PC-9 (cell line): ENCODE results near the gene RFTN1. TPM values are rescaled to one million over a fixed set of nuclear protein-coding genes. Genes with fewer than 3 reads are reported as not detected.

ENCODE experiments used
- BruUV-seq: library from RNA; stranded (reverse); fragments of 400-500 nt; replicated peaks from 2 replicates; lab custom pipeline; 2021; lab: Mats Ljungman, UMichigan
- CTCF ChIA-PET: fragments of 300-600 bp; sonication (Branson Sonifier 250); formaldehyde crosslinking; loops from one replicate; lab custom pipeline; 2022; ENCODE audit warnings: antibody characterized with exemption; lab: Charles Lee
- POLR2A ChIA-PET: fragments of 300-600 bp; sonication (Branson Sonifier 250); formaldehyde crosslinking; loops from one replicate; lab custom pipeline; 2022; ENCODE audit warnings: antibody characterized with exemption; ENCODE audit not compliant: unreplicated experiment; lab: Charles Lee
- DNase-seq, 2 experiments: peaks; one replicate each; pipeline versions ENCODE4 v3.0.0 to v3.0.0-alpha.2; 2015 to 2022; ENCODE audit warnings: mixed read lengths in 1 of 2
- H2AFZ ChIP-seq: fragments of 200-600 bp; sonication (generic); 2 replicates; pipeline ENCODE4 v1.8.1; 2017; ENCODE audit warnings: antibody characterized with exemption
- H3F3A ChIP-seq: fragments of 200-600 bp; sonication (generic); 2 replicates; pipeline ENCODE4 v1.8.1; 2017; ENCODE audit warnings: antibody characterized with exemption, mild to moderate bottlenecking, low read depth; ENCODE audit not compliant: insufficient read depth
- H3K27ac ChIP-seq: fragments of 200-600 bp; sonication (generic); 2 replicates; pipeline ENCODE4 v1.6.1; 2016; ENCODE audit warnings: mixed run types
- H3K27me3 ChIP-seq: fragments of 200-600 bp; sonication (generic); 2 replicates; pipeline ENCODE4 v1.6.1; 2016; ENCODE audit warnings: low read depth, mixed run types; ENCODE audit not compliant: insufficient read depth
- H3K36me3 ChIP-seq: fragments of 200-600 bp; sonication (generic); 2 replicates; pipeline ENCODE4 v1.6.1; 2016; ENCODE audit warnings: low read depth, mixed run types
- H3K4me1 ChIP-seq: fragments of 200-600 bp; sonication (generic); replicated peaks from 2 replicates; pipeline ENCODE4 v1.6.1; 2016; ENCODE audit warnings: mixed run types; ENCODE audit not compliant: insufficient read depth
- H3K4me2 ChIP-seq: fragments of 200-600 bp; sonication (generic); 2 replicates; pipeline ENCODE4 v1.6.1; 2017; ENCODE audit warnings: mixed run types
- H3K4me3 ChIP-seq: fragments of 200-600 bp; sonication (generic); 2 replicates; pipeline ENCODE4 v1.6.1; 2016; ENCODE audit warnings: mixed run types
- H3K79me2 ChIP-seq: fragments of 200-600 bp; sonication (generic); 2 replicates; pipeline ENCODE4 v1.6.1; 2017; ENCODE audit warnings: low read depth, mixed run types
- H3K9me2 ChIP-seq: fragments of 200-600 bp; sonication (generic); 2 replicates; pipeline ENCODE4 v1.8.1; 2017; ENCODE audit warnings: mild to moderate bottlenecking; ENCODE audit not compliant: insufficient read depth
- H3K9me3 ChIP-seq: fragments of 200-600 bp; sonication (generic); 2 replicates; pipeline ENCODE4 v1.8.1; 2016; ENCODE audit warnings: low read depth; ENCODE audit not compliant: insufficient read depth
- H4K20me1 ChIP-seq: fragments of 200-600 bp; sonication (generic); 2 replicates; pipeline ENCODE4 v1.8.1; 2017; ENCODE audit not compliant: insufficient read depth
- EZH2 ChIP-seq: fragments of 200-600 bp; sonication (generic); IDR thresholded peaks from 2 replicates; pipeline ENCODE4 v1.8.0; 2017; ENCODE audit warnings: antibody characterized with exemption, low read depth
- intact Hi-C: fragments of 100-400 bp; cut with micrococcal nuclease; formaldehyde crosslinking; loops from one replicate; pipeline ENCODE4 v1.10.0; 2022; ENCODE audit not compliant: unreplicated experiment
- total RNA-seq: library from RNA; stranded (reverse); gene quantifications from 2 replicates; pipeline ENCODE4 v1.2.3, GENCODE V29; 2021
- TF ChIP-seq, protein P1 (sequence below): fragments of 200-600 bp; sonication (generic); conservative IDR thresholded peaks from 2 replicates; pipeline ENCODE4 v1.6.1; 2017; ENCODE audit warnings: mixed run types, antibody characterized with exemption, mild to moderate bottlenecking, moderate library complexity

Gene RFTN1
- total RNA-seq, 1 experiment from 2014 or later = 0.41 TPM

DNA sequence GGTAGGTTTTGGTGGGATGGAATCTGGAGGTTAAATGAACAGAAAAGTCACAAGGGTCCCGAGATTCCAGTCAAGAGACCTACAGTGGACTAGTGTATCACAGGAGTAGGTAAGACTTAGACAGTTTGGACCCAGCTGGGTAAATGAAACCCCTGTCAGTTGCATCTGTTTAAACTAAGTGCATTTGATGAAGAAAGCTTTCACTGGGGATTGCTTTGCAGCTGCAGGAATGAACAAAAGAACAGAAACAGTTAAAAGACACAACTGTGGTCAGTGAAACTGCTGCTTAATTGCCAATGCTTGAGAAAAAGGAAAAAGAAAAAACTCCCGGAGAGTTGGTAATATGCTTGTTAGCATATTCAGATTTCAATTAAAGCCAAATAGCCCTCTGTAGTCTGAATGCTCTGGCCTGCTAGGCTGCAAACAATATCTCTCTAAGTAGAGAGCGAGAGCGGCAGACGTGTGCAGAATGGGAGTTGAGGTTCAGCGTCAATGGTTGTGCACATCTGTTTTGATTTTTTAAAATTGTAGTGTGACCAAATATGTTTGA, 211.3 kb downstream of the RFTN1 start:
- H3K27me3 ChIP-seq = no peaks in the 10 kb centered on the region
- no peak overlapping the region for H3K4me3 ChIP-seq
- no peaks in the 10 kb centered on the region for H3K4me1 ChIP-seq
- no peak for DNase-seq
- H3K4me2 ChIP-seq = no peak overlapping the region
- H3K79me2 ChIP-seq = no peaks in the 10 kb centered on the region
- no peak for TF ChIP-seq EZH2
- TF ChIP-seq, protein P1, sequence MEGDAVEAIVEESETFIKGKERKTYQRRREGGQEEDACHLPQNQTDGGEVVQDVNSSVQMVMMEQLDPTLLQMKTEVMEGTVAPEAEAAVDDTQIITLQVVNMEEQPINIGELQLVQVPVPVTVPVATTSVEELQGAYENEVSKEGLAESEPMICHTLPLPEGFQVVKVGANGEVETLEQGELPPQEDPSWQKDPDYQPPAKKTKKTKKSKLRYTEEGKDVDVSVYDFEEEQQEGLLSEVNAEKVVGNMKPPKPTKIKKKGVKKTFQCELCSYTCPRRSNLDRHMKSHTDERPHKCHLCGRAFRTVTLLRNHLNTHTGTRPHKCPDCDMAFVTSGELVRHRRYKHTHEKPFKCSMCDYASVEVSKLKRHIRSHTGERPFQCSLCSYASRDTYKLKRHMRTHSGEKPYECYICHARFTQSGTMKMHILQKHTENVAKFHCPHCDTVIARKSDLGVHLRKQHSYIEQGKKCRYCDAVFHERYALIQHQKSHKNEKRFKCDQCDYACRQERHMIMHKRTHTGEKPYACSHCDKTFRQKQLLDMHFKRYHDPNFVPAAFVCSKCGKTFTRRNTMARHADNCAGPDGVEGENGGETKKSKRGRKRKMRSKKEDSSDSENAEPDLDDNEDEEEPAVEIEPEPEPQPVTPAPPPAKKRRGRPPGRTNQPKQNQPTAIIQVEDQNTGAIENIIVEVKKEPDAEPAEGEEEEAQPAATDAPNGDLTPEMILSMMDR = no peak
- 0 out of 2 replicates have a peak, but pooled peaks cover 2% of the 10 kb centered on the region for H4K20me1 ChIP-seq
- H3K27ac ChIP-seq = no peak overlapping the region
- no peaks in the 10 kb centered on the region for H3K9me2 ChIP-seq
- intact Hi-C loops = no loop called here
- H3K9me3 ChIP-seq = no peaks in the 10 kb centered on the region
- peaks cover 5% of the 10 kb centered on the region for H3K36me3 ChIP-seq
- BruUV-seq = no TSS peak
- ChIA-PET POLR2A (no interaction called here), CTCF (interaction anchor here (0.5 kb wide), 1 partner anchor 36 kb away, joined by 5 read pairs; no protein-coding TSS in a partner anchor)
- no peak overlapping the region for H2AFZ ChIP-seq
- H3F3A ChIP-seq = no peaks in the 10 kb centered on the region

DNA sequence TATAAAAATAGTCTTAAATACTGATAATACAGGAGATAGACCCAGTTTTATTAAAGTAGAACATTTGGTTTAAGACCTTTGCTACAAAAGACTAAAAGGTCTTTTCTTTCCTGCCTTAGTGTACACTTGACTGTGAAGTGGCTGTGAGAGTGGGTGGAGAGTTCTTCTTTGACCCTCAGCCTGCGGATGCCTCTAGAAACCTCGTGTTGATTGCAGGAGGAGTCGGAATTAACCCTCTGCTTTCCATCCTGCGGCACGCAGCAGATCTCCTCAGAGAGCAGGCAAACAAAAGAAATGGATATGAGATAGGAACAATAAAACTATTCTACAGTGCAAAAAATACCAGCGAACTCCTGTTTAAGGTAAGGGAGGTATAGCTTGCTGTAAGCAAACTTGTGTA, 212.0 kb downstream of the RFTN1 start:
- Histone ChIP-seq H3K9me2 (no peaks in the 10 kb centered on the region; the same call in 1 of the 2 replicates), H3K79me2 (no peaks in the 10 kb centered on the region), H4K20me1 (no peaks in the 10 kb centered on the region), H3K36me3 (peaks cover 11% of the 10 kb centered on the region), H3K4me2 (no peak overlapping the region), H3K27me3 (no peaks in the 10 kb centered on the region), H3K9me3 (no peaks in the 10 kb centered on the region), H3K4me3 (no peak overlapping the region), H2AFZ (no peak overlapping the region), H3K27ac (no peak overlapping the region), H3F3A (no peaks in the 10 kb centered on the region), H3K4me1 (no peaks in the 10 kb centered on the region)
- no peak for DNase-seq
- ChIA-PET POLR2A (no interaction called here), CTCF (no interaction called here)
- no peak for TF ChIP-seq EZH2
- TF ChIP-seq, protein P1 = no peak
- BruUV-seq = no TSS peak
- intact Hi-C loops = no loop called here

DNA sequence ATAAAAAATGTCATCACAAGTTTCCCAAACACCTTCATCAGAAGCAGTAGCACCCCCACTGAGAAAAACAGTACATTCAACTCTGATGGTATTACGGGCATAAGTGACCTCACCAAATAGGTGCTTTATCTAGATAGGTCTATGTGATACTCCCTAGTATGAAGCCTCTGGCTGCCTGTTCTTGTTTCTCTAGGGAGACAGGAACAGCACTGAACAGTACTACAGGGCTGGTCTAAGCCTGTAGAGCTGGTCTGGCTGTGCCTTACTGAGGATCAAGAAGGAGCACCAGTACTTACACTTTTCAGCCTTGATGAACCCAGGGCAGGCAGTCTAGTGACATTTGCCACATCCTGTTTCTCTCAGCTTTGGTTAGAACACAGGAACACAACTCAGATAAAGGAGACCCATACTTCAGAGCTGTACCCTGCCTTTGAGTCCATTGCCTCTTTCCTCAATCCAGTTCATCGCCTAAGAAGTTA, 212.6 kb downstream of the RFTN1 start:
- H3K4me1 ChIP-seq = no peaks in the 10 kb centered on the region
- no peaks in the 10 kb centered on the region for H3F3A ChIP-seq
- no peaks in the 10 kb centered on the region for H3K79me2 ChIP-seq
- H3K4me3 ChIP-seq = no peak overlapping the region
- H2AFZ ChIP-seq = no peak overlapping the region
- no peak for DNase-seq
- intact Hi-C loops = no loop called here
- H3K9me3 ChIP-seq = no peaks in the 10 kb centered on the region
- CTCF ChIA-PET = no interaction called here
- H3K27ac ChIP-seq = no peak overlapping the region
- no peaks in the 10 kb centered on the region for H3K27me3 ChIP-seq
- POLR2A ChIA-PET = no interaction called here
- TF ChIP-seq, protein P1 = no peak
- TF ChIP-seq EZH2 = no peak
- H4K20me1 ChIP-seq = no peaks in the 10 kb centered on the region
- H3K9me2 ChIP-seq = no peaks in the 10 kb centered on the region; the same call in 1 of the 2 replicates
- BruUV-seq = no TSS peak
- peaks cover 15% of the 10 kb centered on the region for H3K36me3 ChIP-seq
- no peak overlapping the region for H3K4me2 ChIP-seq
